ENCODE measurements around the gene ARHGAP19.
"Not testable (repeated sequence)": the region's sequence is repeated elsewhere in the genome, so short reads cannot be mapped to it uniquely, and the experiment has no call there.

Gene ARHGAP19

DNA sequence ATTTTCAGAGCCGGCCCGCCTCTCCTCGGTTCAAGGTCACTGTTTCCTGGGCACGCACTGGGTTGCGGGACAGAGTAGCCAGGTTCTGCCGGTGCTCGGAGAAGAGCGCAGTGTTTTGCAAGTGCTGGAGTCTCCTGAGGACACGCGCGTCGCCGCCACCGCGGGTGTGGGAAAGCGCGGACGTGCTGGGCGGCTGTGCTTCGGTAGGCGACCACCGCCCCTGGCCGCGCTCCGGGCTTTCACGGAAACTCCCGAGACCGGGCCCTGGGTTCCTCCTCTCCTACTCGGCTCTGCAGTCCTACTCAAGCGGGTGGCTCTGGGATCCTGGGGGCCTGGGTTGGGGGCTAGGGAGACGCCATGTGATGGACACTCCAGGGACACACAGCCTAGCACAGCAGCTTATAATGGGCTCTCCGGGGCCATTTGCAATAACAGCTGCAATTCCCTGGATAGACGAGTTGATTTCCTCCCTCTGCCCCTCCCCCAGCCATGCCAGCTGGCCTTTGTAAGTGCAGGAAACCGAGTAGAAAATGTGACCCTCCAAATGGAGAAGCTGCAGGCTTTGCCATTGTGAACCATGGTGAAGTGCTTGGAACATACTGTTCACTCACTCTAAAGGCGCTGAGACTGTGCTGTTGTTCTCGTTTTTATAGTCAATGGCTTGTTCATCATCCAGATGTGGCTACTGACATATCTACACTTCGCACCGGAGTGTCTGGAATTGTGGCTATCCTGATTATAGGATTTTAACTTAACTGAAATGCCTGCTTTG, 28.8 kb upstream of the ARHGAP19 start:
- no peak for DNase-seq (ENCODE audit: low spot score)

DNA sequence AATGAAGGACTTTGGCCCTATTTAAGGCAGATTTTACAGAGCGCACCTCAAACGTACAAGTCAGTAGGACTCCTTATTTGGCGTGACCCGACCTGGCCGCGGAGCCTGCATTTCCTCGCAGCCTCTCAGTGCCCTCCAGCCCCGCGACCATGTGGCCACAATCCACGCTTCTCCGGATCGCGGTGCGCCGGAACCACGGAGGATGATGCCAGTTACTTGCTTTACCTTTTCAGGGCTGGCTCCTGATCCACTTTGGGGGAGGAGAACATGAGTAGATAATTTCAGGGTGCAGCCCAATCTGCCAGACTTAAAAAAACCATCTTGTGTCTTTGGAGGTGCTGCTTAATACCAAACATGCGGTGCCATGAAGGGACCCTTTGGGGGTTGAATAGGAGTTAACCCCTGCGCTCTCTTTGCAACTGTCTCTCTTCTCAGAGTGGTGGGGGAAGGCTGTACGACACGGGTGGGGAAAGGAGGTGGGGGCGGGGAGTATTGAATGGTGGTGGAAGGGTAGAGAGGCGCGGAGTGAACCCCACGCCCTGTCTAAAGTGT, 28.1 kb upstream of the ARHGAP19 start:
- no peak for DNase-seq (ENCODE audit: low spot score)

GRCh38 chr10:97319671-97320479, 27.4 kb upstream of the ARHGAP19 start:
- peak; percentile 47 for DNase-seq (ENCODE audit: low spot score)

- DNase-seq (ENCODE audit: low spot score): peak; percentile 78
Measured at GRCh38 chr10:97318772-97319651, 26.6 kb upstream of the ARHGAP19 start, which contains the start of gene FRAT1. Gene FRAT1, plus strand, starts transcription at chr10:97319271. Its CDS starts 183 bp downstream, at chr10:97319454.

- DNase-seq (ENCODE audit: low spot score): no peak
Measured at GRCh38 chr10:97314671-97315070, 22.2 kb upstream of the ARHGAP19 start.

DNA sequence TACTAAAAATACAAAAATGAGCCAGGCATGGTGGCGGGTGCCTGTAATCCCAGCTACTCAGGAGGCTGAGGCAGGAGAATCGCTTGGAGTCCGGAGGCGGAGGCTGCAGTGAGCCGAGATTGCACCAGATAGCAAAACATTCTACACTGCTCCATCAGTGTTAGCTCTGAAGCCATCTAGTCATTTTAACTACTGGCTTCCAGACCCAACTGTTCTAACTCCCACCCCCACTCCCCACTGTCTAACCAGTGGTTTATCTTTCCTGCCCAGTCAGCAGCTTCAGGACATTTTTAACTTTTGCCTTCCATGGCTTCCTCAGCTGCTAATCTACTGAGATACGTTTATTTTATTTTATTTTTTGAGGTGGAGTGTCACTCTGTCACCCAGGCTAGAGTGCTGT, 20.5 kb upstream of the ARHGAP19 start:
- DNase-seq (ENCODE audit: low spot score): no peak

GRCh38 chr10:97311111-97311626, 18.7 kb upstream of the ARHGAP19 start:
- no peak for DNase-seq (ENCODE audit: low spot score)

DNA sequence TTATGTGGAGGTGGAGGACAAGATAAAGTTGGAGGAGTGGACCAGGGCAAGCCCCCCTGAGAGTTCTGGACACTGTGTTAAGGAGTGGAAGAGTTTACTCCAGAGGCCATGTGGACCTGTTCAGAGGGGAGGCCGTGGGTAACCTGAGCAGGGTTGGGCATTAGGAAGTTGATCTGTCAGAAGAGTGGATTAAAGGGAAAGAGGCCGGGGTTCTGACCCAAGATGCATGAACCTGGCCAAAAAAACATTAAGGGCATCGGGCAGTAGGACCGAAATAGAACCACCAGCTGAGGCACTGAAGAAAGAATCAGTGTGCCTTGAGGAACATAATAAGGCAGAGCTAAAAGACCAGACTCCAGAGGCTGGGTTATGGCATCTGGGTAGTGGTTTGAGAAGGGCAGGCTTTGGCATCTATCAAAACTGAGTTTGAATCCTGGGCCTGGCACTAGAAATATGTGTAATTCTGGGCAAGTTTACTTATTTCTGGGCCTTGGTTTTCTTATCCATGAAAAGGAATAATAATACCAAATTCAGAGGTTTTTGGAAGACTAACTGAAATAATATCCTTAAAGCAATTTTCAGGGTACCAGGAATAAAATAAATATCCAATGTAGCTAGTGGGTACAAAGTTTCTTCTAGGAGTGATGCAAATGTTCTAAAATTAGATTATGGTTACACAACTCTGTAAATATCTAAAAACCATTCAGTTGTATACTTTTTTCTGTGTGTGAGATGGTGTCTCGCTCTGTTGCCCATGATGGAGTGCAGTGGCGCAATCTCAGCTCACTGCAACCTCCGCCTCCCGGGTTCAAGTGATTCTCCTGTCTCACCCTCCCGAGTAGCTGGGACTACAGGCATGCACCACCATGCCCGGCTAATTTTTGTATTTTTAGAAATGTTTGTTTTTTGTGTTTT, 15.7 kb upstream of the ARHGAP19 start:
- no peak for DNase-seq (ENCODE audit: low spot score)

- no peak for DNase-seq (ENCODE audit: low spot score)
Measured at GRCh38 chr10:97307441-97307840, 15.0 kb upstream of the ARHGAP19 start.

- no peak for DNase-seq (ENCODE audit: low spot score)
Measured at GRCh38 chr10:97302088-97302791, 9.8 kb upstream of the ARHGAP19 start.

- no peak for DNase-seq (ENCODE audit: low spot score)
Measured at GRCh38 chr10:97300980-97301379, 8.5 kb upstream of the ARHGAP19 start.

DNA sequence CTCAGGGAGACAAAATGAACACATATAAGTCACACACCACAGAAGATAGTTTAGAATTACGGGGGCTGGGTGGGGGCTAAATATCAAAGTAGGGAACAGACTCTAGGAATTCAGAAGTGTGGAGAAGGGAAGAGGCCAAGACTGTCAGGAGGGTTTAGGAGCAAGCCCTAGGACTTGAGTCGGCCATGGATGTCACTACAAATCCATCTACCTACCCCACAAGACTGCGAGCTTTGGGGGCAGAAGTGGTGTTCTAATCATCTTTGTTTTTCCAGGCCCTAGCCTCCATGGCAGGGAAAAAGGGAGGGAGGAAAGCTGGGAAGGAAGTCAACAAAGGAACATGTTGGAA, 5.8 kb upstream of the ARHGAP19 start:
- no peak for DNase-seq (ENCODE audit: low spot score)

- no peak for DNase-seq (ENCODE audit: low spot score)
Measured at GRCh38 chr10:97297556-97298222, 5.3 kb upstream of the ARHGAP19 start.

DNA sequence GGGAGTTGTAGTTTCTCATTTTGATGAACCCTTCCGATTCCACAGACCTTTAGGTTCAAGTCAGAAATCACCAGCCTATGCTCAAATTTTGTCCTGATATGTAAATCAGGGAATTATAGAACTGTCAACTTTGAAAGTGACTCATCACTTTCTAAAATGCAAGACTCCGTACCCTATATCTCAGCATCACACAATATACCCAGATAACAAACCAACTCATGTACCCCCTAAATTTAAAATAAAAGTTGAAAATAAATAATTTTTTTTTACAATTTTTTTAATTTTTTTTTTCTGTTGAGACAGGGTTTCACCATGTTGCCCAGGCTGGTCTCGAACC, 393 bp upstream of the ARHGAP19 start:
- no peak for DNase-seq (ENCODE audit: low spot score)

GRCh38 chr10:97291357-97292096, 910 bp downstream of the ARHGAP19 start:
- no peak for DNase-seq (ENCODE audit: low spot score)

DNA sequence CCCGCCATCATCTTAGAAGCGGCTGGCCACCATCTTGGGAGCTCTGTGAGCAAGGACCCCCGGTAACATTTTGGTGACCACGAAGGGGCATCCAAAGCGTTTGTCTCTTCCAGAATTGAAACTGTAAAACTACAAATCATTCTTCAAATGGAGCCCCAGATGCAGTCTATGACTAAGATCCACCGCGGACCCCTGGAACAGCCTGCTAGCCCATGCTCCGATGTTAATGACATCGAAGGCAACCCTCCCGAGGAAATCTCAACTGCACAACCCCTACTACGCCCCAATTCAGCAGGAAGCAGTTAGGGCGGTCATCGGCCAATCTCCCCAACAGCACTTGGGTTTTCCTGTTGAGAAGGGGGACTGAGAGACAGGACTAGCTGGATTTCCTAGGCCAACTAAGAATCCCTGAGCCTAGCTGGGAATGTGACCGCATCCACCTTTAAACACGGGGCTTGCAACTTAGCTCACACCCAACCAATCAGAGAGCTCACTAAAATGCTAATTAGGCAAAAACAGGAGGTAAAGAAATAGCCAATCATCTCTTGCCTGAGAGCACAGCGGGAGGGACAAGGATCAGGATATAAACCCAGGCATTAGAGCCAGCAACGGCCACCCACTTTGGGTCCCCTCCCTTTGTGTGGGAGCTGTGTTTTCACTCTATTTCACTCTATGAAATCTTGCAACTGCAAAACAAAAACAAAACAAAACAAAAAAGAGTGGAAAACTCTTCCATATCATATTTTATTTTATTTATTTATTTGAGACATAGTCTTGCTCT, 1.7 kb downstream of the ARHGAP19 start:
- DNase-seq (ENCODE audit: low spot score): not testable (repeated sequence)

- DNase-seq (ENCODE audit: low spot score): not testable (repeated sequence)
Measured at GRCh38 chr10:97290076-97290475, 2.4 kb downstream of the ARHGAP19 start.

DNA sequence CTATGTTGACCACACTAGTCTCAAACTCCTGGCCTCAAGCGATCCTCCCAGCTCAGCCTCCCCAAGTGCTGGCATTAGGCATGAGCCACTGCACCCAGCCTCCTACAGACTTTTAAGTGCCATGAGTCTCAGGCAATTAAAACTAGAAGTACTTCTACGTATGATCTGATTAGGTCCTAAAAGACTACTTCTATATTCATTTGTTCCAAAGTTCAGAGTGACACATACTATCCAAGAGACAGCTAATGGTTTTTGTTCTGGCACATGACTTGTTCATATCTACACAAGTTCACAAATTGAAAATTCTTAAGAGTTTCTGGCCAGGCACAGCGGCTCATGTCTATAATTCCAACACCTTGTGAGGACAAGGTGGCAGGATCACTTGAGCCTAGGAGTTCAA, 11.7 kb downstream of the ARHGAP19 start:
- no peak for DNase-seq (ENCODE audit: low spot score)

Data from hematopoietic multipotent progenitor cell treated with erythropoietin and hydrocortisone succinate and interleukin-3 and kit ligand, for 17 days (in vitro differentiated cells).